IPS-18c (cell line): ENCODE data around the gene KIF17.
"Not testable (repeated sequence)": the region's sequence is repeated elsewhere in the genome, so short reads cannot be mapped to it uniquely, and the experiment has no call there.

ENCODE experiments used
- H3K4me3 ChIP-seq: 2 replicates; pipeline ENCODE4 v1.7.0; 2013; ENCODE audit warnings: low read depth, mild to moderate bottlenecking, low read length, moderate library complexity; ENCODE audit not compliant: insufficient read depth
- H3K9me3 ChIP-seq: one replicate; pipeline ENCODE4 v1.6.1; 2013; ENCODE audit warnings: mild to moderate bottlenecking, low read length, moderate library complexity; ENCODE audit not compliant: control insufficient read depth, insufficient read depth

KIF17 gene

DNA sequence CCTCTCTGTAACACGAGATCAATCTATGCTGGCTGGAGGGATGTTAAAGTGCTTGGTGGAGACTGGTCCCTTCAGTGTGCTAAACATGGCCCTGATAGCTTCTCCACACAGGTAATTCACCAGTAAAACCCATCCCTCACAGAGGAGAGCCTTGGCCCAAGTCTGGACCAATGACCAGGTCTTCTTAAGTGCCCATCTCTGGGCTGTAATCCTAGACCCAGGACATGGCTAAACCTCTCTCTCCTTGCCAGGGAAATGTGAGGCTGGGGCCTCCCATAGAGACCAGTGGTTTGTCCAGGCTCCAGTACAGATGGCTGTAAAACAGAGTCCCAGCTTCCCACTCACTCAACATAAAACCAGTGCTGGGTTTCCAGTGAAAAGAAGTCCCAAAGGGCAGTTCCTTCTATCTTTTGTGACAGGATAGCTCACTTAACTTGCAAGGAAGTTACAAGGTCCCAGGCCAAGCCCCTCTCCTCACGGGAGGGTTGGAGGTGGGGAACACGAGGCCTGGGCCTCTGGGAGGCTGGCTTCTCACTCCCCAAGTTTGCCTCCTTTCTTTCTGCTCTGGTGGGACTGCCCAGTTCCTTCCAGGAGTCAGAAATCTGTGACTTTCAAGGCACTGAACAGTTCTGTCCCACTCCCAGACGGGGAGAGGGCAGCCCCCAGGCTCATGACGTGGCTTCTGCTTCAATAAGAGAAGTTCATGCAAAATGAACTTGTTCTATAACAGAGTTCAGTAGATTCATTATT lies 2.2 kb upstream of the KIF17 start:
- Histone ChIP-seq H3K9me3 (no peaks in the 10 kb centered on the region), H3K4me3 (no peak overlapping the region)

GRCh38 chr1:20719261-20719660 lies 1.5 kb upstream of the KIF17 start:
- no peaks in the 10 kb centered on the region for H3K9me3 ChIP-seq
- H3K4me3 ChIP-seq: no peak overlapping the region

GRCh38 chr1:20718343-20718882 lies 606 bp upstream of the KIF17 start:
- peak overlapping the region; percentile 59; the same call in 1 of the 2 replicates for H3K4me3 ChIP-seq
- not testable (repeated sequence) for H3K9me3 ChIP-seq

DNA sequence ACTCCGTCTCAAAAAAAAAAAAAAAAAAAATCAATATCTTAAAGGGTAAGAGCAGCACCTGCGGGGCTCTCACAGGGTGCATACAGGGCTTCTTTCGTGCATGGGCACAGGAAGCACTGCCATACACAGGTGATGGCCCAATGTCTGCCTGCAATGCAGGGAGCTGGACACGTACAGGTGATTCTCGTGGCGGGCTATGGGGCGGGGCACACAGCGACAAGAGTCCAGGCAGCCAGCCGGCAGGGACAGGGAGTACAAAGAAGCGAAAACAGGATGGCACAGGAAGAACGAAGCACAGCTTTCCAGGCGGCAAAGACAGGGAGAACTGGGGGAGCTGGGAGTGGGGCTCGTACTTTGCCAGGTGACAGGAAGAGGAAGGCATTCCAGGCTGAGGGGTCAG lies 1.6 kb downstream of the KIF17 start:
- Histone ChIP-seq H3K9me3 (no peaks in the 10 kb centered on the region), H3K4me3 (no peak overlapping the region)

DNA sequence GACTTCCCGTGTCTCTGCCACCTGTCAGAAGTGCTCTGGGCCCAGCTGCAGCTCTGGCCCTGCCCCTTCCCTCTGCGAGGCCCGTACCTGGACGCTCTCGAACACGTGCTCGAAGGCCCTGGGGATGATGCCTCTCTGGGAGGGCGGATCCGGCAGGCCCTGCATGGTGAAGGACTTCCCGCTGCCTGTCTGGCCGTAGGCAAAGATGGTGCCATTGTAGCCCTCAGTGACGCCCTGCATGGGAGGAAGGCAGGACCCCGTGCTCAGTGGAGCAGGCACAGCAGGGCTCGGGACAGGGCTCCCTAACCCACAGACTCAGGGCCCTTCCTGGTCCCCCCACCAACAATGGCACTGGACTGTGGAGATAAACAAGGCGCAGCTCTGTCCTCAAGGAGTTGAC lies 2.4 kb downstream of the KIF17 start:
- Histone ChIP-seq H3K9me3 (no peaks in the 10 kb centered on the region), H3K4me3 (no peak overlapping the region)

- no peaks in the 10 kb centered on the region for H3K9me3 ChIP-seq
Observed at GRCh38 chr1:20713440-20713839, 4.4 kb downstream of the KIF17 start.

GRCh38 chr1:20712215-20712577 lies 5.6 kb downstream of the KIF17 start:
- H3K4me3 ChIP-seq: no peak overlapping the region
- H3K9me3 ChIP-seq: no peaks in the 10 kb centered on the region

More at GRCh38 chr1:20713440-20713839, 4.4 kb downstream of the KIF17 start:
- no peak overlapping the region for H3K4me3 ChIP-seq

DNA sequence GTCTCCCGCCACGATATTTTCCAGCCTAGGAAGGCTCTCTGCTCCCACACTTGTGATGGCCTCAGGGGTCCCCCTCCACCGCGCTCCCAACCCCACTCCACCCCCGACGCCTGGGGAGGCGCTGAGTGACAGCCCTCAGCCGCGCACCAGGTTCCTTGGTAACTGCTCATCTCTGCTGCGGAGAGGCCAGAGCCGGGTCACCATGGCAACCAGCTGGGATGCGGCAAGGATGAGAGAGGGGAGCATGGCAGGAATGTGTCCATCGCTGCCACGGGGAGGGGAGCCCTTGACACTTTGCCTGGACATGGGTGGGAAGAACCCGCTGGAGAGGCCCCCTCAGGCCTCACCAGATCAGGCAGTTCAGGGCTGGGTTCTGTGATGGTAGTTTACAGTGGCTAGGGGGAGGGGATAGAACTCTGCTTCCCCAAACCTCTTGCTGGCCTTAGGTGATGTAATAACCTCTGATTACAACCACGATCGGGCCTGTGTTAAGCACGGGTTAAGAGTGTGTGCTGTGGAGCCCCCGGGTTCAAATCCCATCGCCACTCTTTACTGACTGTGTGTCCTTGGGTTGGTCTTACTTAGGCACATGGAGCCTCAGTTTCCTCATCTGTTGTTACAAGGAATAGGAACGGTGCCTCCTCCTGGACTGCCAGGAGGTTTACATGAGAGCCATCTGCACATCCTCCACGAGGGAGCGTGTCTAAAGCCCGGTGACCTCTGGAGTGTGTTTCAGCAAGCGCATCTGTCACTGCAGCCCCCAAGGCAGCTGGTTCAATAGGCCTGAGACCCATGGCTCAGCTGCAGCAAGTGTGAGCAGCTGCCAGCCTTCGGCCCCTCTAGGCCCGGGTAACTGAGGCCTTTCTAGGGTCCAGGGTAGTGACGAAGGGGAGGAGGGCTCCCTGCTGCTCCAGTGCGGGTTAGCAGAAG lies 6.3 kb downstream of the KIF17 start:
- Histone ChIP-seq H3K4me3 (no peak overlapping the region), H3K9me3 (no peaks in the 10 kb centered on the region)

DNA sequence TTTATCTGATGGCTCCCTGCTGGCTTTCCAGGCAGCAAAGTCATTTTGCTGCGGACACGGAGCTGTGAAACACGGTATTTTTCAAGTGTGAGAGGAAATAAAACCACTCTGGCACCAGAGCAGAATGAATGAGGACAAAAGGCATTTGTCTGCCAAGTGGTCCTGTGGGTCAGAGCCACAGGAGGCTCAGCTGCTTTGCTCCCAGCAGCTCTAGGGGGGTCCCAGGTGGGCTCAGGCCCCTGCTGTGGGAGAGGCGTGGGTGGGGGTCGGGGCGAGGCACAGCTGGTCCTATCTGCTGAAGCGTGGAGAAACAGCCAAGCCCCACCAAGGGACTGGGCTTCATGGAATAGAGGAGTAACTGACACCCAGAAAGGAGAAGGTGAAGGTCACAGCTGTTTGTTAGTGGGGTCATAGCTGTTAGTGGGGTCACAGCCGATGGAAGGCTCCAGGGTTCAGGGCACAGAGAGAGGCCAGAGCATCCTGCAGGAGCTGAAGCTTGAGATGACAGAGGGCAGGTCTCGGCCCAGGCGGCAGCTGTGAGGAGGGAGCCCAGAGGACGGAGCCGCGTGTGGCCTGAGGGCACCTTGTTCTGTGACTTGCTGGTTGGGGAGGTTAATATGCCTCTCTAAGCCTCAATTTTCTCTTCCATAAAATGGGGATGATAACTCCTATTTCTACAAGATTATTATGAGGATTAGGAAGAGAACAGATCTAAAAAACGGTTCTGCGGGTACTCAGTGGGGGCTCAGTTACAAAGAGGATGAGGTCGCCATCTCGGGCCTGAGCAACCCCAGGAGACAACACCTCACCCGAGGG lies 7.1 kb downstream of the KIF17 start:
- Histone ChIP-seq H3K4me3 (no peak overlapping the region), H3K9me3 (no peaks in the 10 kb centered on the region)

DNA sequence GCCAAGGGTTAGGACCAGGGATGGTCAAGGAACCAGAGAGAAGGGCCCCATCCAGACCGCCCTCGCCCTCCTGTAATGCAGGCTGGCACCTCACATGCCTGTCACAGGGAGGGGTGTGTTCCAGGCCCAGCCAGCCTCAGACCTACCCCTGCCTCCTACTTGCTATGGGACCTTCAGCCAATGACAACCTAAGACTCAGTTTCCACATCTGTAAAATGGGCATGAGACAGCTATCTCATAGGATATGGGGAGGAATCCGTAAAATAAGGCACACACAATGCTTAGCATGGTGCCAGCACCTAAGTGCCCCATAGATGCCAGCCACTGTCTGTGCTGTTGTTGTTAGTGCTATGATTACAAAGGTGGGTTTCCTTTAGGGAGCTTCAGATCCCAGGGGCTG lies 7.9 kb downstream of the KIF17 start:
- Histone ChIP-seq H3K9me3 (no peaks in the 10 kb centered on the region), H3K4me3 (no peak overlapping the region)

- Histone ChIP-seq H3K4me3 (no peak overlapping the region), H3K9me3 (no peaks in the 10 kb centered on the region)
Observed at GRCh38 chr1:20708891-20709290, 8.9 kb downstream of the KIF17 start.

- H3K9me3 ChIP-seq: no peaks in the 10 kb centered on the region
- no peak overlapping the region for H3K4me3 ChIP-seq
Observed at GRCh38 chr1:20708057-20708456, 9.8 kb downstream of the KIF17 start.

GRCh38 chr1:20706841-20707240 lies 11.0 kb downstream of the KIF17 start:
- Histone ChIP-seq H3K9me3 (no peaks in the 10 kb centered on the region), H3K4me3 (no peak overlapping the region)

- Histone ChIP-seq H3K4me3 (no peak overlapping the region), H3K9me3 (no peaks in the 10 kb centered on the region)
Observed at GRCh38 chr1:20705203-20705755, 12.5 kb downstream of the KIF17 start.

DNA sequence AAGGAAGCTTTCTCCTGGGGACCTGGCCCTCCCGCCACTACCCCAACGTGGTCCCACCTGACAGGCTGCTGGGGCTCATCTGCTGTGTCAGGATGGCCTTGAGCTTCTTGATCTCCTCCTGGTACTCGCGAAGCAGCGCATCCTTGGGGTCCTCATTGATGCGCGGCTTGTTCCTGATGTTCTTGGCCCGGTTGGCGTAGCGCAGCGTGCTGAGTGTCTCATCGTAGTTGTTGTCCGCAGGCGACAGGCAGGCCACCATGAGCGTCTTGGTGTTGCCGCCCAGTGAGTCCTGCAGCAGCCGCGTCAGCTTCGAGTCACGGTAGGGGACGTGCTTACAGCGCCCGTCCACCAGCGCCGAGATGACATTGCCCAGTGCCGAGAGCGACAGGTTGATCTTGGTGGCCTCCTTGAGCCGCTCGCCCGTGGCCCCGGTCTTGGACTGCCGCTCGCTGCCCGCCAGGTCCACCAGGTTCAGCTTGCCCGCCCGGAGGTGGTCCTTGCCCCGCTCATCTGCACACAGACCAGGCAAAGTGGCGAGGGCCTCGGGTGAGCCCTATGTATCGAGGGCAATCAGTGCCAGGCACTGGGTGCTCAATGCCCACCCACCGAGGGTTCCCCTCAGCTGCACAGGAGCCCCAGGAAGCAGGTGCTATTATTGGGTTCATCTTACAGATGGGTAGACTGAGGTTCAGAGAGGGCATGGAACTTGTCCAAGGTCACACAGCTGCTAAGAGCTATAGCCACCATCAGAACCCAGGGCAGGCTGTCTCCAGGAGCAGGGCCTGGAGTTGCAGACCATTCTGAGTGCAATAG lies 13.2 kb downstream of the KIF17 start:
- Histone ChIP-seq H3K4me3 (no peak overlapping the region), H3K9me3 (no peaks in the 10 kb centered on the region)

GRCh38 chr1:20703124-20703756 lies 14.6 kb downstream of the KIF17 start:
- no peaks in the 10 kb centered on the region for H3K9me3 ChIP-seq
- H3K4me3 ChIP-seq: no peak overlapping the region
